ENCODE measurements around the gene ATP1B4. TPM values are rescaled to one million over a fixed set of nuclear protein-coding genes. Genes with fewer than 3 reads are reported as not detected.
"Not testable (repeated sequence)": the region's sequence is repeated elsewhere in the genome, so short reads cannot be mapped to it uniquely, and the experiment has no call there.

The ATP1B4 gene
- total RNA-seq, 1 experiment from 2014 or later, result not detected

DNA sequence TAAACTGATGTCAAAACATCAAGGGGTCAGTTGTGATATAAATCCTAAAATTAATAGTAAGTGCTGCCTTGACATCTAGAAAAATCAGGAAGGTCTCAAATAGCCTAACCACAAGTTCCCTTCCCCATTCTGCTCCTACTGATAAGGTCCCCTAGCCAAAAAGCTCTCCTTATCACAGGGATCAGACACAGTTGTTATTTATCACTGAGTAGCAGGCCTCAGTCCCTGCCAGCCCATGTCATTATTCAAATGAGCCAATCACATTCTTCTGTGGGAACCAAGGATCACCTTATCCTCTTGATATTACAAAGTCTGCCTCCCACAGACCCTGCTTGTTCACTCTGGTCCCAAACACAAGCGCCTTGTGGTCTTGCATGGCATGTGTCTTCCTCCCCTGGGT is 27.3 kb upstream of the ATP1B4 start:
- no peak for DNase-seq (ENCODE audit: unreplicated experiment)
- no peaks in the 10 kb centered on the region for H3K27me3 Mint-ChIP-seq (ENCODE audit: insufficient read depth, unreplicated experiment)
- CTCF ChIA-PET, result no interaction called here
- intact Hi-C loops (cut with micrococcal nuclease), result no loop called here
- no TSS peak for BruUV-seq (replicated peaks)
- no peak overlapping the region for H3K27ac Mint-ChIP-seq (ENCODE audit: low read depth, unreplicated experiment)
- H3K4me3 Mint-ChIP-seq (ENCODE audit: unreplicated experiment), result no peak overlapping the region
- H3K9me3 Mint-ChIP-seq (ENCODE audit: unreplicated experiment), result peaks cover 7% of the 10 kb centered on the region
- no peaks in the 10 kb centered on the region for H3K36me3 Mint-ChIP-seq (ENCODE audit: insufficient read depth, unreplicated experiment)
- H3K4me1 Mint-ChIP-seq (ENCODE audit: insufficient read depth, unreplicated experiment), result no peaks in the 10 kb centered on the region
- POLR2A ChIA-PET, result no interaction called here
- TF ChIP-seq, protein P1, sequence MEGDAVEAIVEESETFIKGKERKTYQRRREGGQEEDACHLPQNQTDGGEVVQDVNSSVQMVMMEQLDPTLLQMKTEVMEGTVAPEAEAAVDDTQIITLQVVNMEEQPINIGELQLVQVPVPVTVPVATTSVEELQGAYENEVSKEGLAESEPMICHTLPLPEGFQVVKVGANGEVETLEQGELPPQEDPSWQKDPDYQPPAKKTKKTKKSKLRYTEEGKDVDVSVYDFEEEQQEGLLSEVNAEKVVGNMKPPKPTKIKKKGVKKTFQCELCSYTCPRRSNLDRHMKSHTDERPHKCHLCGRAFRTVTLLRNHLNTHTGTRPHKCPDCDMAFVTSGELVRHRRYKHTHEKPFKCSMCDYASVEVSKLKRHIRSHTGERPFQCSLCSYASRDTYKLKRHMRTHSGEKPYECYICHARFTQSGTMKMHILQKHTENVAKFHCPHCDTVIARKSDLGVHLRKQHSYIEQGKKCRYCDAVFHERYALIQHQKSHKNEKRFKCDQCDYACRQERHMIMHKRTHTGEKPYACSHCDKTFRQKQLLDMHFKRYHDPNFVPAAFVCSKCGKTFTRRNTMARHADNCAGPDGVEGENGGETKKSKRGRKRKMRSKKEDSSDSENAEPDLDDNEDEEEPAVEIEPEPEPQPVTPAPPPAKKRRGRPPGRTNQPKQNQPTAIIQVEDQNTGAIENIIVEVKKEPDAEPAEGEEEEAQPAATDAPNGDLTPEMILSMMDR (IDR thresholded peaks at IDR 0.05; ENCODE audit: unreplicated experiment), result no peak

DNA sequence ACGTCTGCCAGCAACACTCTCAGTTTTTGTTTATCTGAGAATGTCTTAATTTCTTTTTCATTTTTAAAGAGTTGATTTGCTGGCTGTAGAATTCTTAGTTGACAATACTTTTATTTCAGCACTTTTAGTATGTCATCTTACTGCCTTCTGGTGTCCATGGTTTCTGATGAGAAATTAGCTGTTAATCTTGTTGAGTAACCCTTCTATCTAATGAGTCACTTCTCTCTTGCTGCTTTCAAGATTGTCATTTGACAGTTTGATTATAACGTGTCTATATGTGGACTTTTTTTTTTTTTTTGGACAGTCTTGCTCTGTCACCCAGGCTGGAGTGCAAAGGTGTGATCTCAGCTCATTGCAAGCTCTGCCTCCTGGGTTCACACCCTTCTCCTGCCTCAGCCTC is 26.6 kb upstream of the ATP1B4 start:
- Mint-ChIP-seq H3K4me1 (ENCODE audit: insufficient read depth, unreplicated experiment) (no peaks in the 10 kb centered on the region), H3K27me3 (ENCODE audit: insufficient read depth, unreplicated experiment) (no peaks in the 10 kb centered on the region), H3K27ac (ENCODE audit: low read depth, unreplicated experiment) (no peak overlapping the region), H3K4me3 (ENCODE audit: unreplicated experiment) (no peak overlapping the region), H3K36me3 (ENCODE audit: insufficient read depth, unreplicated experiment) (no peaks in the 10 kb centered on the region), H3K9me3 (ENCODE audit: unreplicated experiment) (peaks cover 7% of the 10 kb centered on the region)
- POLR2A ChIA-PET, result interaction anchor here (0.7 kb wide), 1 partner anchor 19 kb away, joined by 3 read pairs; no protein-coding TSS in a partner anchor
- intact Hi-C loops (cut with micrococcal nuclease), result no loop called here
- no peak for DNase-seq (ENCODE audit: unreplicated experiment)
- no TSS peak for BruUV-seq (replicated peaks)
- CTCF ChIA-PET, result interaction anchor here (0.6 kb wide), 1 partner anchor 40 kb away, joined by 3 read pairs; no protein-coding TSS in a partner anchor
- TF ChIP-seq, protein P1 (IDR thresholded peaks at IDR 0.05; ENCODE audit: unreplicated experiment), result no peak

DNA sequence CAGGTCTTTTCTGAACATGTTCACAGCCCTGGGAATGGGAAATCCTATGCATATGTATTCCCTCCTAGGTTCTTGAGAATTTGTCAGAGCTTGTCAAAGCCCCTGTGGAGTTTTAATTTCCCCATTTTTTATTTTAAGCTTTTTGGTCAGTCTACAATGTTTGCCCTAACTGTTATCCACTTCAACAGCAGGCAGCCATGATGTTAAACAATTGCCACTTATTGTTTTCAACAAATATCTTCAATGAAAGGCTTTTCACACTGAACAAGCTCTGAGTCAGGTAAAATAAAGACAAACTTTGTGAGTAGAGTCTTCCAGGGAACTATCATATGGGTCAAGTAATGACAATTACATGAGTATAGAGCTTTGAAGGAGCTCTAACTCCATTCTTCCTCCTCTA is 25.0 kb upstream of the ATP1B4 start:
- CTCF ChIA-PET, result interaction anchor here (1.2 to 1.3 kb wide), 2 partner anchors 115 to 138 kb away, joined by 3 to 9 read pairs; no protein-coding TSS in a partner anchor
- POLR2A ChIA-PET, result interaction anchor here (1.1 kb wide), 1 partner anchor 39 kb away, joined by 3 read pairs; no protein-coding TSS in a partner anchor
- intact Hi-C loops (cut with micrococcal nuclease), result no loop called here
- Mint-ChIP-seq H3K36me3 (ENCODE audit: insufficient read depth, unreplicated experiment) (no peaks in the 10 kb centered on the region), H3K4me3 (ENCODE audit: unreplicated experiment) (no peak overlapping the region), H3K4me1 (ENCODE audit: insufficient read depth, unreplicated experiment) (no peaks in the 10 kb centered on the region), H3K9me3 (ENCODE audit: unreplicated experiment) (peaks cover 7% of the 10 kb centered on the region), H3K27me3 (ENCODE audit: insufficient read depth, unreplicated experiment) (peaks cover 13% of the 10 kb centered on the region), H3K27ac (ENCODE audit: low read depth, unreplicated experiment) (no peak overlapping the region)
- no TSS peak for BruUV-seq (replicated peaks)
- TF ChIP-seq, protein P1 (IDR thresholded peaks at IDR 0.05; ENCODE audit: unreplicated experiment), result no peak
- no peak for DNase-seq (ENCODE audit: unreplicated experiment)

DNA sequence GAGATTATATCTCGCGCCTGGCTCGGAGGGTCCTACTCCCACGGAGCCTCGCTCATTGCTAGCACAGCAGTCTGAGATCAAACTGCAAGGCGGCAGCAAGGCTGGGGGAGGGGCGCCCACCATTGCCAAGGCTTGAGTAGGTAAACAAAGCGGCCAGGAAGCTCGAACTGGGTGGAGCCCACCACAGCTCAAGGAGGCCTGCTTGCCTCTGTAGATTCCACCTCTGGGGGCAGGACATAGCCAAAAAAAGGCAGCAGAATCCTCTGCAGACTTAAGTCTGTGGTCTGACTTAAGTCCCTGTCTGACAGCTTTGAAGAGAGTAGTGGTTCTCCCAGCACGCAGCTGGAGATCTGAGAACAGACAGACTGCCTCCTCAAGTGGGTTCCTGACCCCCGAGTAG is 17.3 kb upstream of the ATP1B4 start:
- intact Hi-C loops (cut with micrococcal nuclease); H3K4me3 Mint-ChIP-seq (ENCODE audit: unreplicated experiment); H3K4me1 Mint-ChIP-seq (ENCODE audit: insufficient read depth, unreplicated experiment); POLR2A ChIA-PET; H3K9me3 Mint-ChIP-seq (ENCODE audit: unreplicated experiment); H3K36me3 Mint-ChIP-seq (ENCODE audit: insufficient read depth, unreplicated experiment); CTCF ChIA-PET; DNase-seq (ENCODE audit: unreplicated experiment); H3K27ac Mint-ChIP-seq (ENCODE audit: low read depth, unreplicated experiment); BruUV-seq (replicated peaks): not testable (repeated sequence)
- H3K27me3 Mint-ChIP-seq (ENCODE audit: insufficient read depth, unreplicated experiment), result peaks cover 23% of the 10 kb centered on the region
